Measurements from ENCODE around the gene CYB561A3. TPM values are rescaled to one million over a fixed set of nuclear protein-coding genes. Genes with fewer than 3 reads are reported as not detected.

CYB561A3 gene
- total and polyA plus RNA-seq, 2 donors (not counting 1 experiment from before 2014, with no cell fraction given): 248 to 756 TPM

GRCh38 chr11:61302550-61302949 lies 59.1 kb downstream of the CYB561A3 start:
- Mint-ChIP-seq H3K9me3 (ENCODE audit: insufficient read depth) (no peaks in the 10 kb centered on the region), H3K4me3 (no peak overlapping the region), H3K4me1 (no peaks in the 10 kb centered on the region), H3K27ac (no peak overlapping the region), H3K27me3 (no peaks in the 10 kb centered on the region)
- no peaks in the 10 kb centered on the region for H3K27me3 ChIP-seq (replicated peaks in 1 of 4; ENCODE audit: control extremely low read depth in 1 of 4, control insufficient read depth in 3 of 4, insufficient read depth in 4 of 4, low read length in 3 of 4)
- H3K4me1 ChIP-seq (ENCODE audit: control insufficient read depth in 2 of 2, insufficient read depth in 2 of 2, low read length in 2 of 2): no peaks in the 10 kb centered on the region
- H3K36me3 ChIP-seq (replicated peaks in 1 of 2; ENCODE audit: control extremely low read depth in 1 of 2, control insufficient read depth in 1 of 2, extremely low read depth in 1 of 2, insufficient read depth in 2 of 2, low read length in 1 of 2): peaks cover 0 to 76% of the 10 kb centered on the region in 2 experiments
- H3K27ac ChIP-seq (ENCODE audit: low read length in 2 of 2): no peak overlapping the region
- 96% methylated on average over 9 of the region's 13 CpGs for WGBS (ENCODE audit: insufficient coverage)
- H4K20me1 ChIP-seq (ENCODE audit: control insufficient read depth, insufficient read depth, low read length, poor library complexity, severe bottlenecking): no peaks in the 10 kb centered on the region
- no peak for TF ChIP-seq CTCF (IDR thresholded peaks at IDR 0.05)
- TF ChIP-seq EZH2 (IDR thresholded peaks at IDR 0.05; ENCODE audit: borderline replicate concordance, insufficient read depth, low read depth, low read length, poor library complexity, severe bottlenecking): no peak
- no peak overlapping the region for H3K9ac ChIP-seq (ENCODE audit: low read length)
- POLR2A ChIA-PET: no interaction called here
- H3K9me3 ChIP-seq (ENCODE audit: control extremely low read depth in 1 of 3, control insufficient read depth in 2 of 3, insufficient read depth in 1 of 3, low read length in 2 of 3): no peaks in the 10 kb centered on the region
- no peak overlapping the region for H3K4me3 ChIP-seq (ENCODE audit: control extremely low read depth in 1 of 5, extremely low read depth in 1 of 5, insufficient read depth in 1 of 5, low read depth in 2 of 5, low read length in 4 of 5)
- H3K4me2 ChIP-seq (replicated peaks; ENCODE audit: low read depth, low read length, poor library complexity, severe bottlenecking): no peak overlapping the region
- intact Hi-C loops (cut with micrococcal nuclease): no loop called here
- DNase-seq: no peak
- H2AFZ ChIP-seq (ENCODE audit: insufficient read depth, low read depth, low read length, poor library complexity, severe bottlenecking): no peak overlapping the region
- CTCF ChIA-PET: no interaction called here
- no peak for ATAC-seq (ENCODE audit: low read depth)
- no peaks in the 10 kb centered on the region for H3K79me2 ChIP-seq (ENCODE audit: control insufficient read depth, insufficient read depth, low read length)

Other genes starting within 250 kb of the CYB561A3 start
- gene VPS37C, start 200.5 kb downstream of the CYB561A3 start, total RNA-seq: 18.4 and 20.1 TPM in 2 replicates
- gene VPS37C, start 200.5 kb downstream of the CYB561A3 start, polyA plus RNA-seq: 5.9 and 6.4 TPM in 2 replicates
- not detected in 2 replicates for gene PGA3, start 158.4 kb downstream of the CYB561A3 start, total RNA-seq
- gene PGA3, start 158.4 kb downstream of the CYB561A3 start, polyA plus RNA-seq: 0.12 TPM in 1 of 2 replicates, not detected in the other
- not detected in 2 replicates for gene PGA4, start 139.5 kb downstream of the CYB561A3 start, total RNA-seq
- gene PGA4, start 139.5 kb downstream of the CYB561A3 start, polyA plus RNA-seq: 0.63 TPM in 1 of 2 replicates, not detected in the other
- not detected in 2 replicates for gene PGA5, start 120.7 kb downstream of the CYB561A3 start, total RNA-seq
- not detected in 2 replicates for gene PGA5, start 120.7 kb downstream of the CYB561A3 start, polyA plus RNA-seq
- gene VWCE, start 66.6 kb downstream of the CYB561A3 start, total RNA-seq: 0.37 and 0.41 TPM in 2 replicates
- gene VWCE, start 66.6 kb downstream of the CYB561A3 start, polyA plus RNA-seq: 0.30 and 0.39 TPM in 2 replicates
- 155 and 167 TPM in 2 replicates for gene DDB1, start 28.8 kb downstream of the CYB561A3 start, total RNA-seq
- 52.4 and 56.2 TPM in 2 replicates for gene DDB1, start 28.8 kb downstream of the CYB561A3 start, polyA plus RNA-seq
- gene TKFC, start 28.7 kb downstream of the CYB561A3 start, total RNA-seq: 68.2 and 86.3 TPM in 2 replicates
- gene TKFC, start 28.7 kb downstream of the CYB561A3 start, polyA plus RNA-seq: 72.2 and 82.3 TPM in 2 replicates
- gene TMEM138, start 492 bp upstream of the CYB561A3 start, total RNA-seq: 84.3 and 85.3 TPM in 2 replicates
- gene TMEM138, start 492 bp upstream of the CYB561A3 start, polyA plus RNA-seq: 57.9 and 66.6 TPM in 2 replicates
- 20.3 and 20.4 TPM in 2 replicates for gene TMEM216, start 30.7 kb upstream of the CYB561A3 start, total RNA-seq
- gene TMEM216, start 30.7 kb upstream of the CYB561A3 start, polyA plus RNA-seq: 23.3 and 28.0 TPM in 2 replicates
- 165 and 167 TPM in 2 replicates for gene CPSF7, start 68.1 kb upstream of the CYB561A3 start, total RNA-seq
- 59.7 and 74.7 TPM in 2 replicates for gene CPSF7, start 68.1 kb upstream of the CYB561A3 start, polyA plus RNA-seq
- 48.9 and 54.0 TPM in 2 replicates for gene SDHAF2, start 68.2 kb upstream of the CYB561A3 start, total RNA-seq
- 34.2 and 60.8 TPM in 2 replicates for gene SDHAF2, start 68.2 kb upstream of the CYB561A3 start, polyA plus RNA-seq
- gene LRRC10B, start 146.9 kb upstream of the CYB561A3 start, total RNA-seq: not detected in 2 replicates
- gene LRRC10B, start 146.9 kb upstream of the CYB561A3 start, polyA plus RNA-seq: 0.12 and 0.15 TPM in 2 replicates
- not detected in 2 replicates for gene SYT7, start 219.2 kb upstream of the CYB561A3 start, total RNA-seq
- gene SYT7, start 219.2 kb upstream of the CYB561A3 start, polyA plus RNA-seq: 0.07 TPM in 1 of 2 replicates, not detected in the other

All from B cell (primary cell).